GM12891 (cell line): Measurements from ENCODE around the gene GPC6.

Experiments used
- DNase-seq: peaks from one replicate; pipeline ENCODE4 v3.0.0; 2011; ENCODE audit warnings: low spot score; ENCODE audit not compliant: insufficient read length
- FAIRE-seq: peaks from 2 replicates; lab custom pipeline; 2011; peaks lifted over from hg19 to GRCh38; lab: Jason Lieb, UNC
- PAX5 ChIP-seq: IDR thresholded peaks from 2 replicates; pipeline ENCODE4 v1.6.1; 2011; ENCODE audit warnings: low read length, moderate library complexity, mild to moderate bottlenecking; ENCODE audit not compliant: insufficient read depth, severe bottlenecking
- POLR2A ChIP-seq: IDR thresholded peaks from 2 replicates; pipeline ENCODE4 v1.6.1; 2011; ENCODE audit warnings: low read depth, low read length, control low read depth
- POLR2AphosphoS5 ChIP-seq: IDR thresholded peaks from 2 replicates; pipeline ENCODE4 v1.6.1; 2011; ENCODE audit warnings: low read depth, low read length, control low read depth
- POU2F2 ChIP-seq: IDR thresholded peaks from 2 replicates; pipeline ENCODE4 v1.6.1; 2011; ENCODE audit warnings: low read depth, mild to moderate bottlenecking, control low read depth, low read length, moderate library complexity
- SPI1 ChIP-seq: IDR thresholded peaks from 2 replicates; pipeline ENCODE4 v1.6.1; 2011; ENCODE audit warnings: low read depth, low read length, control low read depth
- TAF1 ChIP-seq: IDR thresholded peaks from 2 replicates; pipeline ENCODE4 v1.6.1; 2011; ENCODE audit warnings: low read depth, low read length, control low read depth

GPC6 gene

DNA sequence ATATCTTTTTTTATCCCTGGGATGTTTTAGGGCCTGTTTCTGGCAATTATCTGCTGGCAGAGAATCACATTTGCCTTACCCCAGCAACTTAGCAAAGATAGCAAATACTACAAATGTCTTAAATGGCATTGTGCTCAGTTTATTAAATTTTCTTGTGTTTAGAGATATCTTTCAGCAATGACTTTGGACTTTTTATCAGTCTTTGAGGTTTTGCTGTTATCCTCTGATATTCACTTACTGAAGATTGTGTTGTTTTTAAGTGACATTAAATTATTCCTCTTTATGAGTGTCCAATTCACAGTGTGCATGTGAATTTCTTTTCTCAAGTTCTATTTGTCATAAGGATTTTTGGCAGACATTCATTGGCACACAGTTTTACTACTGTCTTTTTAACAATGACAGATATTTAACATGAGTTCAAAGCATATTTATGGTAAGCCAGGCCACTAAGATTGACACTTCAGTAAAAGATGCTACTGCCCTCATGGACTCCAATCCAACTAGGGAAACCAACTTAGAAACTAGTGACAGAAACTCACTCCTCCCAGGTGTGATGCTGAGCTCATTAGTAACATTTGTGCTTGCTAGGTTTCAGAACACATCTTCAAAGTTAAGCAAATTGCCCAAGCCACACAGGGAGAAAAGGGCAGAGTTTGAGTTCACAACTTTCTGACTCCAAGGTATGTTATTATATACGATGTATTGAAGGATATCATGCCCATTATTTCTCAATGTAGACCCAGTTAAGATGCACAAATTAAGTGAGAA, 481.9 kb downstream of the GPC6 start:
- DNase-seq (no peak), FAIRE-seq (no peak)
- TF ChIP-seq TAF1 (no peak), SPI1 (no peak), POU2F2 (no peak), PAX5 (no peak), POLR2AphosphoS5 (no peak), POLR2A (no peak)

DNA sequence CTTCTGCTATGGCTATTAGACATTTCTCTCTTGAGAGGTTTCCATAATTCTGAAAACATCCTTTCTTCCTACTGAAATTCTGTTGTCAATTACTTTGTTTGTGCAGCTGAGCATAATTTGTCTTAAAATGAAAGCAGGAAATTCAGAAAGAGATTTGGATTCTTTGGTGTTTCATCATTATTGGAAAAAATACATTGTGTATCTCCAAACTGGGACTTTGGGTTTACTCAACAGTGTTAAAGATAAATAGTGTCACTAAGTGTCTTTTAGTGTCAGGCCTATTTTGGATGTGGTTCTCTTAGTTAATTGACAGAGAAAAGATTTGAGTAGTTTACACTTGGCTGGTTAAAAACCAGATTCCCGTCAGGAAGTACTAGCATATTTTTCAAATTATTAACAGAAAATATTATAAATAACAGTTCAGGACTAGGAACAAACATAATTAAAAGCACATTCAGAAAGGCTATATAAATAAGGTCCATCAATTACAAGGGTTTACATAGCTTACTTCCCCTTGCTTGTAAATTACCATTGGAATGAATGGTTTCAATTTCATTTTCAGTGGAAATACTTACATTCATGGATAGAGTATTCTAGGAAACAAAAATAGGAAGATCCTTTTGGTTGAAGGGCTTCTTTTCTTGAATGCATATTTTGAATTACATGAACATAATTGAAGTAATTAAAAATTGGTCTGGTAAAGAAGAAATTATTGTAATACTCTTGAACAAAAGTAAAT, 483.1 kb downstream of the GPC6 start:
- TF ChIP-seq PAX5: no peak
- no peak for TF ChIP-seq POU2F2
- TF ChIP-seq POLR2AphosphoS5: no peak
- TF ChIP-seq SPI1: no peak
- FAIRE-seq: no peak
- DNase-seq: no peak

- FAIRE-seq (no peak), DNase-seq (no peak)
- TF ChIP-seq PAX5: no peak
- TF ChIP-seq POU2F2: no peak
- no peak for TF ChIP-seq TAF1
- TF ChIP-seq POLR2A: no peak
- no peak for TF ChIP-seq POLR2AphosphoS5
- no peak for TF ChIP-seq SPI1
These were observed 487.6 kb downstream of the GPC6 start for GRCh38 chr13:93714171-93714570.

DNA sequence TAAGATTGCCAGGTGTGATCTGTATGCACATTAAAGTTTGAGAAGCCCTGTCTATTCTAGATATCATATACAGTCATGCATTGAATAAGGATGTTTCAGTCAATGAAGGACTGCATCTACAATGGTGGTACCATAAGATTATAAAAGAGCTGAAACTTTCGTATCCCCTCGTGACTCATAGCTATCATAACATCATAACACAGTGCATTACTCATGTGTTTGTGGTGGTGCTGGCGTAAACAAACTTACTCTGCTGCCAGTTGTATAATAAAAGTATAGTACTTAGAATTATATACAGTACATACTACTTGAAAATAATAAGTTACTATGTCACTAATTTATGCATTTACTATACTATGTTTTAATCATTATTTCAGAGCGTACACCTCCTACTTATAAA, 489.3 kb downstream of the GPC6 start:
- DNase-seq (no peak), FAIRE-seq (no peak)
- TF ChIP-seq PAX5 (no peak), POU2F2 (no peak)

- no peak for TF ChIP-seq POLR2A
- no peak for TF ChIP-seq POLR2AphosphoS5
- TF ChIP-seq POU2F2: no peak
- no peak for TF ChIP-seq TAF1
- FAIRE-seq: no peak
- DNase-seq: no peak
These were observed 490.0 kb downstream of the GPC6 start for GRCh38 chr13:93716623-93717022.

- DNase-seq (no peak), FAIRE-seq (no peak)
- TF ChIP-seq TAF1 (no peak), POLR2A (no peak), POLR2AphosphoS5 (no peak), SPI1 (no peak), PAX5 (no peak), POU2F2 (no peak)
These were observed 494.9 kb downstream of the GPC6 start for GRCh38 chr13:93721483-93721882.

DNA sequence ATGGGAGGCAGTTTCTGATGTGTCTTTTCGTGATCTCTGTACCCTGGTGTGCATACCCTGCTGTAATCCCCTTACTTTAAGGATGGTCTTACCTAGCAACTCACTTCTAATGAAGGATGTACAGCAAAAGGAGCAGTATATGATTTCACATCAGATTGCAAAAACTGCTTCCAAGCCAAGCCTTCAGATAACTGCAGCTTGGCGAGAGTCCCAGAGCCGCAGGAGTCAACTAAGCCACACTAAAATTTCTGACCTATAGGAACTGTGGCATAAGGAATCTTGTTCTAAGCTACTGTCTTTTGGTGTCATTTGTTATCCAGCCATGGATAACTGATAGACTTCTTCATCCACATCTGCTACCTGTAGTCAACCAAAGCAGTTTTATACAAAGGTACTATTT, 496.7 kb downstream of the GPC6 start:
- FAIRE-seq (no peak), DNase-seq (no peak)
- TF ChIP-seq SPI1 (no peak), POLR2A (no peak), POLR2AphosphoS5 (no peak), TAF1 (no peak), PAX5 (no peak), POU2F2 (no peak)

- TF ChIP-seq POLR2A (no peak), POLR2AphosphoS5 (no peak), SPI1 (no peak), POU2F2 (no peak), PAX5 (no peak), TAF1 (no peak)
- FAIRE-seq (no peak), DNase-seq (no peak)
These were observed 497.6 kb downstream of the GPC6 start for GRCh38 chr13:93724187-93724586.

DNA sequence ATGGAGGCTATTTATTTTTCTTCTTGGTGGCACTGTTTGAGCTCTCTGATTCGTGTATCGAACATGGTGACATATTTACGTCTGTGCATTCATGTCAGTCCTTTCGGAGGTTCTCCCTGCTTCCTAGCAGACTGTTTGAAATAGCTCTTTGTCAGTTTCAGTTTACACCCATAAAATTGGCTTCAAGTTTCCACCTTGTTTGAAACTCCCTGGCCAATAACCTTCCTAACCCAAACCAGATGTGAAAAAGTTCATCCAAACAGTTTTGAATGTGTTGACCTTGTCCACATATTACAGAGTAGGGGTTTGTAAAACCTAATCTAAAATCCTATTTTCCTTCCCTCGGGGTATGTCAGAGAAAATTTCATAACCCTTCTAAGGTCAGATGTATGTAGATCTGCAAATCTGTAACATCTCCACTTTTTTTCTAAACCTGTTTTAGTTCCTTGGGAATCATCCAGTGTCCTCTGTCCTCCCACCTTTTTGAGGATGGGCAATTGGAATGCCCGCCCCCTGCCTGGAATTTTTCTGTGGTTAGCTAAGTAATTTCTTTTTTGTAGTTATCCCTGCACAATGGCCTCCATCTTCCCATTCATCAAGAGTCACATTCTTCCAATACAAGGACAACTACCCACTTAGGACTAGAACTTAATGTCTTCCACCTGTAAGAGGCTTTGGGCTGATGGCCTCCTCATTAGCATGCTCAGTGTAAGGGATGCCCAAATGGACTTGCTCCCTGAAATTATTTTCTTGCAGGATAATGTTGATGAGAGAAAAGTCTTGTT, 499.8 kb downstream of the GPC6 start:
- DNase-seq: no peak
- TF ChIP-seq POLR2A (no peak), TAF1 (no peak), PAX5 (no peak), POLR2AphosphoS5 (no peak), SPI1 (no peak), POU2F2 (no peak)
- FAIRE-seq: no peak
